ENCODE measurements around the gene FERMT1. TPM values are rescaled to one million over a fixed set of nuclear protein-coding genes. Genes with fewer than 3 reads are reported as not detected.
A peak's percentile ranks its signal among the peaks of the same experiment; 100 is the strongest.

FERMT1 gene
- polyA plus RNA-seq, 3 donors = not detected

DNA sequence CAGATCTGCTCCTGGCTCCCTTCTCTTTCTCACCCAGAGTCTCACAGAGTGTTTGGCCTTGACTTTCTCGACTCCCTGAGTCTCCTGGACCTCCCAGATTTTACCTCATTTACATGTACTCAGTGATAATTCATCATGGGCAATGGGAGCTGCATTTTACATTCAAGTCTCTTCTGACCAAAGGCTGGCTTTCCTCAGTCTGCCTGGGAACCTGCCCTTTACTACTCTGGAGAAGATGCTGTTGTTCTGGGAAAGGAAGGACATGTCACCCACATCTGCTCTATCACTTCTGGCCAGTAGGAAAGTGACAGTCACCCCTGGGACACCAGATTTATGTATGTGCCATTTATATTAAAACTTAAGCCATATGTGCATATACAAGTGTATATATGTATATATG lies 76.4 kb downstream of the FERMT1 start:
- no peak for DNase-seq
- Histone ChIP-seq H3K36me3 (replicated peaks in 1 of 2; ENCODE audit: control insufficient read depth in 1 of 2, insufficient read depth in 2 of 2, low read length in 2 of 2) (peaks cover 7 to 10% of the 10 kb centered on the region in 2 donors), H3K4me3 (replicated peaks in 1 of 3; ENCODE audit: low read depth in 2 of 3, low read length in 3 of 3) (no peak overlapping the region), H4K20me1 (ENCODE audit: insufficient read depth, low read length) (no peaks in the 10 kb centered on the region), H3K4me2 (replicated peaks; ENCODE audit: extremely low read depth, low read length, poor library complexity, severe bottlenecking) (no peak overlapping the region), H3K9ac (ENCODE audit: insufficient read depth, low read length, poor library complexity, severe bottlenecking) (no peak overlapping the region), H3K27ac (ENCODE audit: low read depth in 1 of 2, low read length in 2 of 2) (no peak overlapping the region), H3K79me2 (ENCODE audit: insufficient read depth, low read length) (no peaks in the 10 kb centered on the region), H3K4me1 (ENCODE audit: control insufficient read depth in 1 of 2, insufficient read depth in 2 of 2, low read length in 2 of 2) (no peaks in the 10 kb centered on the region), H2AFZ (ENCODE audit: insufficient read depth, low read depth, low read length, poor library complexity, severe bottlenecking) (no peak overlapping the region), H3K27me3 (ENCODE audit: control insufficient read depth in 2 of 2, insufficient read depth in 2 of 2, low read length in 2 of 2) (peaks cover 14 to 17% of the 10 kb centered on the region in 2 donors), H3K9me3 (replicated peaks in 1 of 2; ENCODE audit: control insufficient read depth in 1 of 2, insufficient read depth in 1 of 2, low read length in 2 of 2) (no peaks in the 10 kb centered on the region)
- Mint-ChIP-seq H3K27ac (peak overlapping the region in 1 of 7 donors; percentile 21), H3K4me1 (no peaks in the 10 kb centered on the region), H3K4me3 (no peak overlapping the region), H3K9me3 (peaks cover 0 to 7% (median 0%) of the 10 kb centered on the region in 7 donors), H3K27me3 (ENCODE audit: low read depth in 3 of 3) (peaks cover 15 to 23% (median 20%) of the 10 kb centered on the region in 3 donors), H3K36me3 (peaks cover 10 to 12% of the 10 kb centered on the region in 2 donors)
- TF ChIP-seq, protein P1, sequence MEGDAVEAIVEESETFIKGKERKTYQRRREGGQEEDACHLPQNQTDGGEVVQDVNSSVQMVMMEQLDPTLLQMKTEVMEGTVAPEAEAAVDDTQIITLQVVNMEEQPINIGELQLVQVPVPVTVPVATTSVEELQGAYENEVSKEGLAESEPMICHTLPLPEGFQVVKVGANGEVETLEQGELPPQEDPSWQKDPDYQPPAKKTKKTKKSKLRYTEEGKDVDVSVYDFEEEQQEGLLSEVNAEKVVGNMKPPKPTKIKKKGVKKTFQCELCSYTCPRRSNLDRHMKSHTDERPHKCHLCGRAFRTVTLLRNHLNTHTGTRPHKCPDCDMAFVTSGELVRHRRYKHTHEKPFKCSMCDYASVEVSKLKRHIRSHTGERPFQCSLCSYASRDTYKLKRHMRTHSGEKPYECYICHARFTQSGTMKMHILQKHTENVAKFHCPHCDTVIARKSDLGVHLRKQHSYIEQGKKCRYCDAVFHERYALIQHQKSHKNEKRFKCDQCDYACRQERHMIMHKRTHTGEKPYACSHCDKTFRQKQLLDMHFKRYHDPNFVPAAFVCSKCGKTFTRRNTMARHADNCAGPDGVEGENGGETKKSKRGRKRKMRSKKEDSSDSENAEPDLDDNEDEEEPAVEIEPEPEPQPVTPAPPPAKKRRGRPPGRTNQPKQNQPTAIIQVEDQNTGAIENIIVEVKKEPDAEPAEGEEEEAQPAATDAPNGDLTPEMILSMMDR (IDR thresholded peaks at IDR 0.05) = no peak
- intact Hi-C loops (cut with micrococcal nuclease) = no loop called here
- WGBS (ENCODE audit: insufficient coverage) = 100% methylated on average over 1 of the region's 1 CpG

DNA sequence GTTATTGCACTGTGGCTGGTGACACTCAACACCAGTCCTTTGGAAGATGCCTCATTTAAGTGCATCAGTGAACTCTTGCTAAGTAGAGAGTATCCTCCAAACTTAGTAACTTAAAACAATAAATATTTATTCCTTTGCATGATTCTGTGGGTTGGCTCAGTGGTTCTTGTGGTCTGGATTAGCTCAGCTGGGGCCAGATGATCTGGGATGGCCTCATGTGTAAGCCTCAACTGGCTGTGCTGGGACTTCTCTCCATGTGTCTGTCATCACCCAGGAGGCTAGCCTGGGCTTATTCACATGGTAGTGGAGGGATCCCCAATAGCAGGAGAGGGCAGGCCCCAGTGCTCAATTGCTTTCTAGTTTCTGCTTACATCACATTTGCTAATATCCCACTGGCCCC lies 77.3 kb downstream of the FERMT1 start:
- H2AFZ ChIP-seq (ENCODE audit: insufficient read depth, low read depth, low read length, poor library complexity, severe bottlenecking) = no peak overlapping the region
- no peak overlapping the region for H3K27ac Mint-ChIP-seq
- H3K27ac ChIP-seq (ENCODE audit: low read depth in 1 of 2, low read length in 2 of 2) = no peak overlapping the region
- H3K4me3 Mint-ChIP-seq = no peak overlapping the region
- peaks cover 15 to 20% of the 10 kb centered on the region in 2 donors for H3K36me3 Mint-ChIP-seq
- H3K9ac ChIP-seq (ENCODE audit: insufficient read depth, low read length, poor library complexity, severe bottlenecking) = no peak overlapping the region
- H3K36me3 ChIP-seq (replicated peaks in 1 of 2; ENCODE audit: control insufficient read depth in 1 of 2, insufficient read depth in 2 of 2, low read length in 2 of 2) = peaks cover 15 to 18% of the 10 kb centered on the region in 2 donors
- TF ChIP-seq, protein P1 (IDR thresholded peaks at IDR 0.05) = no peak
- H3K79me2 ChIP-seq (ENCODE audit: insufficient read depth, low read length) = no peaks in the 10 kb centered on the region
- no peaks in the 10 kb centered on the region for H4K20me1 ChIP-seq (ENCODE audit: insufficient read depth, low read length)
- DNase-seq = no peak
- no peaks in the 10 kb centered on the region for H3K4me1 Mint-ChIP-seq
- no peaks in the 10 kb centered on the region for H3K9me3 ChIP-seq (replicated peaks in 1 of 2; ENCODE audit: control insufficient read depth in 1 of 2, insufficient read depth in 1 of 2, low read length in 2 of 2)
- no peaks in the 10 kb centered on the region for H3K4me1 ChIP-seq (ENCODE audit: control insufficient read depth in 1 of 2, insufficient read depth in 2 of 2, low read length in 2 of 2)
- no peak overlapping the region for H3K4me3 ChIP-seq (replicated peaks in 1 of 3; ENCODE audit: low read depth in 2 of 3, low read length in 3 of 3)
- H3K27me3 ChIP-seq (ENCODE audit: control insufficient read depth in 2 of 2, insufficient read depth in 2 of 2, low read length in 2 of 2) = peaks cover 7 to 9% of the 10 kb centered on the region in 2 donors
- H3K4me2 ChIP-seq (replicated peaks; ENCODE audit: extremely low read depth, low read length, poor library complexity, severe bottlenecking) = no peak overlapping the region
- H3K27me3 Mint-ChIP-seq (ENCODE audit: low read depth in 3 of 3) = peaks cover 6 to 14% (median 11%) of the 10 kb centered on the region in 3 donors
- intact Hi-C loops (cut with micrococcal nuclease) = no loop called here
- H3K9me3 Mint-ChIP-seq = peaks cover 0 to 10% (median 0%) of the 10 kb centered on the region in 7 donors
